GM12878 (cell line): ENCODE results near the gene ENDOD1. TPM values are rescaled to one million over a fixed set of nuclear protein-coding genes. Genes with fewer than 3 reads are reported as not detected.

Experiments
- ASH2L ChIP-seq: fragments of 300-600, 200-600 bp; sonication (generic); IDR thresholded peaks from 2 replicates; pipeline ENCODE4 v1.6.1; 2017; ENCODE audit warnings: low read depth, mild to moderate bottlenecking, borderline replicate concordance
- CUX1 ChIP-seq: IDR thresholded peaks from 2 replicates; pipeline ENCODE4 v1.6.1; 2012; ENCODE audit warnings: improper control_type of control experiment, low read depth, low read length; ENCODE audit not compliant: insufficient replicate concordance
- ELK1 ChIP-seq: IDR thresholded peaks from 2 replicates; pipeline ENCODE4 v1.6.1; 2012; ENCODE audit warnings: low read depth, low read length, improper control_type of control experiment
- FOXM1 ChIP-seq: IDR thresholded peaks from 2 replicates; pipeline ENCODE4 v1.6.1; 2012; ENCODE audit warnings: low read depth, mild to moderate bottlenecking, inconsistent platforms, low read length, moderate library complexity
- IKZF2 ChIP-seq, 2 experiments: fragments of 450-650 bp; IDR thresholded peaks; 2 replicates each; pipeline ENCODE4 v1.6.1; 2017; ENCODE audit warnings: mild to moderate bottlenecking in 2 of 2, moderate library complexity in 2 of 2
- JUNB ChIP-seq: IDR thresholded peaks from 2 replicates; pipeline ENCODE4 v1.6.1; 2016; ENCODE audit warnings: antibody characterized with exemption, mild to moderate bottlenecking
- KDM1A ChIP-seq: fragments of 200-600 bp; sonication (generic); IDR thresholded peaks from 2 replicates; pipeline ENCODE4 v1.6.1; 2016; ENCODE audit warnings: borderline replicate concordance
- NR2C1 ChIP-seq: fragments of 450-650 bp; IDR thresholded peaks from 2 replicates; pipeline ENCODE4 v1.6.1; 2017; ENCODE audit warnings: antibody characterized with exemption, mild to moderate bottlenecking, moderate library complexity
- SMC3 ChIP-seq: IDR thresholded peaks from 2 replicates; pipeline ENCODE4 v1.6.1; 2011; ENCODE audit warnings: low read length, improper control_type of control experiment, borderline replicate concordance
- SPI1 ChIP-seq: IDR thresholded peaks from 2 replicates; pipeline ENCODE4 v1.6.1; 2011; ENCODE audit warnings: low read depth, mild to moderate bottlenecking, low read length, moderate library complexity, borderline replicate concordance; ENCODE audit not compliant: insufficient read depth
- STAT1 ChIP-seq: fragments of 450-650 bp; conservative IDR thresholded peaks from 2 replicates; pipeline ENCODE4 v1.6.1; 2014; ENCODE audit warnings: antibody characterized with exemption, mild to moderate bottlenecking
- USF1 ChIP-seq: IDR thresholded peaks from 2 replicates; pipeline ENCODE4 v1.6.1; 2011; ENCODE audit warnings: borderline replicate concordance, low read depth, mild to moderate bottlenecking, moderate library complexity, mixed read lengths, low read length; ENCODE audit not compliant: insufficient read depth; ENCODE audit errors: extremely low read length
- ZNF207 ChIP-seq: fragments of 450-650 bp; IDR thresholded peaks from 2 replicates; pipeline ENCODE4 v1.6.1; 2014; ENCODE audit warnings: antibody characterized with exemption, mild to moderate bottlenecking, borderline replicate concordance
- ZZZ3 ChIP-seq: IDR thresholded peaks from 2 replicates; pipeline ENCODE4 v1.6.1; 2011; ENCODE audit warnings: low read depth; ENCODE audit not compliant: control insufficient read depth, insufficient read length
- polyA plus RNA-seq, 11 experiments: library from polyadenylated mRNA; depleted of rRNA in 4 of 11; unstranded in 6 of 11; stranded (reverse) in 5 of 11; fragments of >200 nt; fragmentation: Nextera tagmentation in 4 of 11; fragmentation: Illumina TruSeq in 1 of 11; extraction: Ambion mirVana in 4 of 11; extraction: Trizol in 1 of 11; gene quantifications; 1 replicate in 1 of 11; 2 replicates in 10 of 11; pipeline versions ENCODE4 v1.2.1 to v1.2.3, GENCODE V29; 2011 to 2016; ENCODE audit warnings: inconsistent platforms in 2 of 11, missing spikeins in 2 of 11, low read depth in 1 of 11
- total RNA-seq, 4 experiments: library from RNA; depleted of rRNA in 3 of 4; stranded (reverse); fragments of >200 nt in 3 of 4; fragmentation: Illumina TruSeq in 1 of 4; extraction: Trizol in 1 of 4; gene quantifications; 2 replicates each; pipeline versions ENCODE4 v1.2.1 to v1.2.3, GENCODE V29; 2013 to 2021
- TF ChIP-seq, protein P1 (sequence below): fragments of 150-350 bp; IDR thresholded peaks from 2 replicates; pipeline ENCODE4 v1.6.1; 2016; ENCODE audit warnings: low read depth, low read length

ENDOD1 gene
- total and polyA plus RNA-seq, 10 of the 15 experiments (the other 5 are each of a cell fraction or from before 2014, with no cell fraction given), result 6.0 to 30.0 (median 12.1) TPM

GRCh38 chr11:95089620-95090542 is at the start of gene ENDOD1 (continued):
- no peak for TF ChIP-seq CUX1
- TF ChIP-seq NR2C1, result peak; percentile 27; the same call in 1 of the 2 replicates
- no peak for TF ChIP-seq USF1
- TF ChIP-seq, protein P1, sequence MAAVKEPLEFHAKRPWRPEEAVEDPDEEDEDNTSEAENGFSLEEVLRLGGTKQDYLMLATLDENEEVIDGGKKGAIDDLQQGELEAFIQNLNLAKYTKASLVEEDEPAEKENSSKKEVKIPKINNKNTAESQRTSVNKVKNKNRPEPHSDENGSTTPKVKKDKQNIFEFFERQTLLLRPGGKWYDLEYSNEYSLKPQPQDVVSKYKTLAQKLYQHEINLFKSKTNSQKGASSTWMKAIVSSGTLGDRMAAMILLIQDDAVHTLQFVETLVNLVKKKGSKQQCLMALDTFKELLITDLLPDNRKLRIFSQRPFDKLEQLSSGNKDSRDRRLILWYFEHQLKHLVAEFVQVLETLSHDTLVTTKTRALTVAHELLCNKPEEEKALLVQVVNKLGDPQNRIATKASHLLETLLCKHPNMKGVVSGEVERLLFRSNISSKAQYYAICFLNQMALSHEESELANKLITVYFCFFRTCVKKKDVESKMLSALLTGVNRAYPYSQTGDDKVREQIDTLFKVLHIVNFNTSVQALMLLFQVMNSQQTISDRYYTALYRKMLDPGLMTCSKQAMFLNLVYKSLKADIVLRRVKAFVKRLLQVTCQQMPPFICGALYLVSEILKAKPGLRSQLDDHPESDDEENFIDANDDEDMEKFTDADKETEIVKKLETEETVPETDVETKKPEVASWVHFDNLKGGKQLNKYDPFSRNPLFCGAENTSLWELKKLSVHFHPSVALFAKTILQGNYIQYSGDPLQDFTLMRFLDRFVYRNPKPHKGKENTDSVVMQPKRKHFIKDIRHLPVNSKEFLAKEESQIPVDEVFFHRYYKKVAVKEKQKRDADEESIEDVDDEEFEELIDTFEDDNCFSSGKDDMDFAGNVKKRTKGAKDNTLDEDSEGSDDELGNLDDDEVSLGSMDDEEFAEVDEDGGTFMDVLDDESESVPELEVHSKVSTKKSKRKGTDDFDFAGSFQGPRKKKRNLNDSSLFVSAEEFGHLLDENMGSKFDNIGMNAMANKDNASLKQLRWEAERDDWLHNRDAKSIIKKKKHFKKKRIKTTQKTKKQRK, result no peak
- TF ChIP-seq FOXM1, result no peak
- peak; percentile 46; the same call in 1 of the 2 replicates for TF ChIP-seq SPI1
- peak; percentile 57; the same call in 1 of the 2 replicates for TF ChIP-seq ZNF207
- TF ChIP-seq ASH2L, result 0 out of 2 replicates have a peak, but pooled peaks have one; percentile 1
- TF ChIP-seq KDM1A, result no peak
- TF ChIP-seq JUNB, result no peak
- no peak for TF ChIP-seq STAT1
- TF ChIP-seq IKZF2 (IDR thresholded peaks at IDR 0.05), result peak in 1 of 2 experiments; percentile 8; a peak in 1 of 4 replicates
- no peak for TF ChIP-seq ZZZ3
- TF ChIP-seq ELK1, result no peak
- TF ChIP-seq SMC3, result no peak
